Thymus (tissue), 11 donors: Measurements from ENCODE around the gene ZNHIT6. TPM values are rescaled to one million over a fixed set of nuclear protein-coding genes. Genes with fewer than 3 reads are reported as not detected.

Experiments
- DNase-seq, 9 donors: peaks; one replicate each; pipeline ENCODE4 v3.0.0-alpha.2; 2013; ENCODE audit warnings: low spot score in 9 of 9, low read depth in 6 of 9, missing footprints in 1 of 9
- H3K27ac ChIP-seq, 2 donors: one replicate each; pipeline ENCODE4 v1.5.1; 2013; ENCODE audit warnings: control low read depth in 1 of 2, low read depth in 1 of 2, low read length in 1 of 2, mild to moderate bottlenecking in 1 of 2, moderate library complexity in 1 of 2
- H3K27me3 ChIP-seq, 2 donors: one replicate each; pipeline ENCODE4 v1.5.1; 2013; ENCODE audit warnings: low read length in 1 of 2; ENCODE audit not compliant: control insufficient read depth in 2 of 2, insufficient read depth in 1 of 2
- H3K36me3 ChIP-seq, 2 donors: one replicate each; pipeline ENCODE4 v1.5.1; 2013; ENCODE audit warnings: low read length in 1 of 2, mild to moderate bottlenecking in 1 of 2, moderate library complexity in 1 of 2; ENCODE audit not compliant: control insufficient read depth in 2 of 2, insufficient read depth in 2 of 2
- H3K4me1 ChIP-seq, 2 donors: one replicate each; pipeline ENCODE4 v1.5.1; 2013; ENCODE audit warnings: low read length in 2 of 2; ENCODE audit not compliant: control insufficient read depth in 2 of 2, insufficient read depth in 2 of 2
- H3K4me3 ChIP-seq, 2 donors: one replicate each; pipeline ENCODE4 v1.5.1; 2013; ENCODE audit warnings: low read length in 2 of 2, control low read depth in 1 of 2, mild to moderate bottlenecking in 1 of 2
- H3K9me3 ChIP-seq, 2 donors: one replicate each; pipeline ENCODE4 v1.5.1; 2013; ENCODE audit warnings: low read length in 1 of 2, mild to moderate bottlenecking in 1 of 2; ENCODE audit not compliant: control insufficient read depth in 2 of 2, insufficient read depth in 1 of 2
- WGBS: extraction: QIAGEN DNeasy Blood & Tissue Kit; methylation state at CpG from one replicate; pipeline ENCODE4 v1.1.7; 2013; 5-methylcytosine and 5-hydroxymethylcytosine counted together
- polyA plus RNA-seq: library from polyadenylated mRNA; stranded (reverse); fragments of 200-250 nt; gene quantifications from one replicate; pipeline ENCODE4 v1.2.3, GENCODE V29; 2013
- total RNA-seq: library from RNA; stranded (reverse); fragments of 120-200 nt; gene quantifications from one replicate; pipeline ENCODE4 v1.2.4, GENCODE V29; 2013
- donor health status: healthy.

Gene ZNHIT6
- total and polyA plus RNA-seq, 2 donors, result 10.0 to 14.1 TPM

- WGBS, result 67% methylated on average over 2 of the region's 2 CpGs
- no peak for DNase-seq
- no peaks in the 10 kb centered on the region for H3K36me3 ChIP-seq
- H3K27ac ChIP-seq, result no peak overlapping the region
- H3K4me3 ChIP-seq, result no peak overlapping the region
- H3K9me3 ChIP-seq, result no peaks in the 10 kb centered on the region
- no peaks in the 10 kb centered on the region for H3K27me3 ChIP-seq
- H3K4me1 ChIP-seq, result peaks cover 0 to 4% of the 10 kb centered on the region in 2 donors
These were observed 108.6 kb downstream of the ZNHIT6 start for GRCh38 chr1:85599681-85600080.

Other genes starting within 250 kb of the ZNHIT6 start
- gene DDAH1, start 243.3 kb downstream of the ZNHIT6 start, total RNA-seq, result 0.99 TPM
- gene DDAH1, start 243.3 kb downstream of the ZNHIT6 start, polyA plus RNA-seq, result 2.4 TPM
- 1.5 TPM for gene CCN1, start 127.7 kb downstream of the ZNHIT6 start, total RNA-seq
- gene CCN1, start 127.7 kb downstream of the ZNHIT6 start, polyA plus RNA-seq, result 75.8 TPM